HEK293 (cell line): Measurements from ENCODE around the gene GAL3ST1.

Source experiments
- CTCF ChIP-seq: fragments of 450-650 bp; formaldehyde crosslinking; IDR thresholded peaks from 2 replicates; pipeline ENCODE4 v1.5.1; 2016; ENCODE audit warnings: missing biosample characterization, missing genetic modification characterization
- HOXA7 ChIP-seq: sonication (generic); formaldehyde crosslinking; IDR thresholded peaks from 2 replicates; pipeline ENCODE4 v1.8.1; 2022; ENCODE audit warnings: missing genetic modification reagents, borderline replicate concordance

- TF ChIP-seq CTCF (tag by site-specific recombination) (no peak), HOXA7 (CRISPR knock-in tag) (no peak)
These were observed 62.6 kb downstream of the GAL3ST1 start for GRCh38 chr22:30511911-30512310.
